ENCODE measurements around the gene PCSK7.

- TF ChIP-seq, protein P1, sequence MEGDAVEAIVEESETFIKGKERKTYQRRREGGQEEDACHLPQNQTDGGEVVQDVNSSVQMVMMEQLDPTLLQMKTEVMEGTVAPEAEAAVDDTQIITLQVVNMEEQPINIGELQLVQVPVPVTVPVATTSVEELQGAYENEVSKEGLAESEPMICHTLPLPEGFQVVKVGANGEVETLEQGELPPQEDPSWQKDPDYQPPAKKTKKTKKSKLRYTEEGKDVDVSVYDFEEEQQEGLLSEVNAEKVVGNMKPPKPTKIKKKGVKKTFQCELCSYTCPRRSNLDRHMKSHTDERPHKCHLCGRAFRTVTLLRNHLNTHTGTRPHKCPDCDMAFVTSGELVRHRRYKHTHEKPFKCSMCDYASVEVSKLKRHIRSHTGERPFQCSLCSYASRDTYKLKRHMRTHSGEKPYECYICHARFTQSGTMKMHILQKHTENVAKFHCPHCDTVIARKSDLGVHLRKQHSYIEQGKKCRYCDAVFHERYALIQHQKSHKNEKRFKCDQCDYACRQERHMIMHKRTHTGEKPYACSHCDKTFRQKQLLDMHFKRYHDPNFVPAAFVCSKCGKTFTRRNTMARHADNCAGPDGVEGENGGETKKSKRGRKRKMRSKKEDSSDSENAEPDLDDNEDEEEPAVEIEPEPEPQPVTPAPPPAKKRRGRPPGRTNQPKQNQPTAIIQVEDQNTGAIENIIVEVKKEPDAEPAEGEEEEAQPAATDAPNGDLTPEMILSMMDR (IDR thresholded peaks at IDR 0.05), result no peak
- no peak for TF ChIP-seq POLR2AphosphoS5 (IDR thresholded peaks at IDR 0.05)
Measured at GRCh38 chr11:117191680-117192400, 40.0 kb downstream of the PCSK7 start.
